ENCODE data around the gene SEPTIN8.

The SEPTIN8 gene

GRCh38 chr5:132777209-132778069, at the start of gene SEPTIN8:
SEPTIN8 (minus strand) TSS chr5:132777239; CDS start chr5:132777137, 102 bp downstream.
- no peak for FAIRE-seq

GRCh38 chr5:132826424-132827082, 49.5 kb upstream of the SEPTIN8 start:
- no peak for FAIRE-seq

GRCh38 chr5:132825834-132826391, 48.9 kb upstream of the SEPTIN8 start:
- no peak for FAIRE-seq

GRCh38 chr5:132825033-132825833, 48.2 kb upstream of the SEPTIN8 start:
- FAIRE-seq, result no peak

- FAIRE-seq, result no peak
Measured at GRCh38 chr5:132824426-132824825, 47.4 kb upstream of the SEPTIN8 start.

- no peak for FAIRE-seq
Measured at GRCh38 chr5:132823481-132824050, 46.5 kb upstream of the SEPTIN8 start.

GRCh38 chr5:132822650-132823480, 45.8 kb upstream of the SEPTIN8 start:
- FAIRE-seq, result no peak

- no peak for FAIRE-seq
Measured at GRCh38 chr5:132821791-132822190, 44.8 kb upstream of the SEPTIN8 start.

GRCh38 chr5:132821350-132821749, 44.3 kb upstream of the SEPTIN8 start:
- FAIRE-seq, result no peak

GRCh38 chr5:132820162-132820754, 43.2 kb upstream of the SEPTIN8 start:
- peak; percentile 76 for FAIRE-seq

GRCh38 chr5:132819468-132819867, 42.4 kb upstream of the SEPTIN8 start:
- no peak for FAIRE-seq

- no peak for FAIRE-seq
Measured at GRCh38 chr5:132817011-132817410, 40.0 kb upstream of the SEPTIN8 start.

GRCh38 chr5:132816554-132816953, 39.5 kb upstream of the SEPTIN8 start:
- no peak for FAIRE-seq

GRCh38 chr5:132816083-132816482, 39.0 kb upstream of the SEPTIN8 start:
- FAIRE-seq, result no peak

- no peak for FAIRE-seq
Measured at GRCh38 chr5:132815454-132815853, 38.4 kb upstream of the SEPTIN8 start.

GRCh38 chr5:132814503-132815294, 37.7 kb upstream of the SEPTIN8 start:
- no peak for FAIRE-seq

- no peak for FAIRE-seq
Measured at GRCh38 chr5:132813599-132814502, 36.8 kb upstream of the SEPTIN8 start.

- FAIRE-seq, result no peak
Measured at GRCh38 chr5:132812781-132813598, 36.0 kb upstream of the SEPTIN8 start, which contains the start of gene SOWAHA. SOWAHA (plus strand) TSS chr5:132813302; CDS start chr5:132813622, 320 bp downstream.
